Subcutaneous adipose tissue (tissue), 4 donors: Measurements from ENCODE around the gene SH3RF1. TPM values are rescaled to one million over a fixed set of nuclear protein-coding genes. Genes with fewer than 3 reads are reported as not detected.

Source experiments
- total RNA-seq, 4 donors: library from RNA; depleted of rRNA; stranded (reverse); fragments of >200 nt; gene quantifications; one replicate each; pipeline ENCODE4 v1.1.0, GENCODE V29; 2016
- TF ChIP-seq, protein P1 (sequence below): fragments of 450-650 bp; IDR thresholded peaks from one replicate; pipeline ENCODE4 v1.5.1; 2016; ENCODE audit warnings: low read depth, mild to moderate bottlenecking, control low read depth, antibody characterized with exemption, moderate library complexity

The SH3RF1 gene
- total RNA-seq, 4 donors from 2014 or later, result 12.9 to 36.9 (median 20.8) TPM

GRCh38 chr4:169102026-169102425 lies 168.7 kb downstream of the SH3RF1 start:
- TF ChIP-seq, protein P1, sequence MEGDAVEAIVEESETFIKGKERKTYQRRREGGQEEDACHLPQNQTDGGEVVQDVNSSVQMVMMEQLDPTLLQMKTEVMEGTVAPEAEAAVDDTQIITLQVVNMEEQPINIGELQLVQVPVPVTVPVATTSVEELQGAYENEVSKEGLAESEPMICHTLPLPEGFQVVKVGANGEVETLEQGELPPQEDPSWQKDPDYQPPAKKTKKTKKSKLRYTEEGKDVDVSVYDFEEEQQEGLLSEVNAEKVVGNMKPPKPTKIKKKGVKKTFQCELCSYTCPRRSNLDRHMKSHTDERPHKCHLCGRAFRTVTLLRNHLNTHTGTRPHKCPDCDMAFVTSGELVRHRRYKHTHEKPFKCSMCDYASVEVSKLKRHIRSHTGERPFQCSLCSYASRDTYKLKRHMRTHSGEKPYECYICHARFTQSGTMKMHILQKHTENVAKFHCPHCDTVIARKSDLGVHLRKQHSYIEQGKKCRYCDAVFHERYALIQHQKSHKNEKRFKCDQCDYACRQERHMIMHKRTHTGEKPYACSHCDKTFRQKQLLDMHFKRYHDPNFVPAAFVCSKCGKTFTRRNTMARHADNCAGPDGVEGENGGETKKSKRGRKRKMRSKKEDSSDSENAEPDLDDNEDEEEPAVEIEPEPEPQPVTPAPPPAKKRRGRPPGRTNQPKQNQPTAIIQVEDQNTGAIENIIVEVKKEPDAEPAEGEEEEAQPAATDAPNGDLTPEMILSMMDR, result no peak

DNA sequence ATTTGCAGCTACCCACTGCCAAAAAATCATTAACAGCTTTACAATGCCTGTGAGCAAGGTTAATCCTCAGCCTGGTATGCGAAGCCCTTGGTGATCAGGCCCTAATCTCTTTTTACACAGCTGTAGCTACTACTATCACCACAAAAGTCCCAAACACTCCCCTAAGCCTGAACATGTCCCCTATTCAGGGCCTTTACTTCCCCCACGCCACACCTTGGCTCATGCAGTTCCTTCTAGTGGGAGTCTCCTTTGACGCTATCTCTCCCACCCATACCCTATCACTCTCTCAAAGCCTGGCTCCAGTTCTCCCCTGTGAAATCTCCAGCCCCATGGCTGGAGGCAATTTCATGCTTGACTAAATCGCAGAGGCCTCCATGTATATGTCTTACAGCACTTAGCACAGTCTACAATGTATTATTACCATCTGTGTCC lies 170.1 kb downstream of the SH3RF1 start:
- TF ChIP-seq, protein P1, result no peak

- TF ChIP-seq, protein P1, result no peak
These were observed 171.0 kb downstream of the SH3RF1 start for GRCh38 chr4:169099771-169100180.

- TF ChIP-seq, protein P1, result no peak
These were observed 171.6 kb downstream of the SH3RF1 start for GRCh38 chr4:169098969-169099690.

DNA sequence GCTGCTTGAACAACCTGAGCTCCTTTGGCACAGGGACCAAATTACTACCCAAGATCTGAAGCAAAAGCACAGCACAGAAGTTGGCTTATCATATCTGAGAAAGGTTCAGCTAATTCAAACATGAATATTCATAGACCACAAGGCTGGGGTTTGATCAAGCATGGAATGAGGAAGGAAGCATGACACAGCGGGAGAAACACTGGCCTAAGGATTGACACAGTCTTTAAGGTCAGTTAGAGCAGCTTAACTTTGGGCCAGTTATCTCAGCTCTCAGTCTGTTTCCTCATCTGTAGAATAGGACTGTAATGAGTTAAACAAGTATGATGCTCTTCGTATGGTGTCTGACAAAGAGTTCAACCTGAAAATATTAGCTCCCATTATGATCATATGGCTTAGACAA lies 172.2 kb downstream of the SH3RF1 start:
- TF ChIP-seq, protein P1, result no peak

DNA sequence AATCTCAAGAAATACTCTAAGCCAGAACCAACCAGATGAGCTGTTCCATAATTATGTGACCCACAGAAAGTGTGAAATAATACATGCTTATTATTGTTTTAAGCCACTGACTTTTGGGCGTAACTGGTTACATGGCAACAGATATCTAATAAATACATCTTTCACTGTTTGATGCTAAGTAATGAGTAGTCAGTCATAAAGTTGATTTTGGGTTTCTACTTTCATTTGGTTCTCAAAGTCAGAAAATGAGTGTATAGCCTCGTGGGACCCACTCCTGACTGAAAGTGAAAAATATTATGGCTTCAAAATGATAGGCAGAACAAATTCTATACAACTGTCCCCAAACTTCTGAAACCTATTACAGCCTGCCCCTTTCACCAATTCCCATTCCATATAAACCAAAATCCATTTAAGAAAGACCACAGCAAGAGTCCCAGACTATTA lies 172.7 kb downstream of the SH3RF1 start:
- TF ChIP-seq, protein P1, result no peak

- TF ChIP-seq, protein P1, result no peak
These were observed 174.5 kb downstream of the SH3RF1 start for GRCh38 chr4:169096221-169096620.
